ENCODE results near the gene GNAS. TPM values are rescaled to one million over a fixed set of nuclear protein-coding genes. Genes with fewer than 3 reads are reported as not detected.

Gene GNAS
- total RNA-seq, 3 donors from 2014 or later = 448 to 714 (median 570) TPM

DNA sequence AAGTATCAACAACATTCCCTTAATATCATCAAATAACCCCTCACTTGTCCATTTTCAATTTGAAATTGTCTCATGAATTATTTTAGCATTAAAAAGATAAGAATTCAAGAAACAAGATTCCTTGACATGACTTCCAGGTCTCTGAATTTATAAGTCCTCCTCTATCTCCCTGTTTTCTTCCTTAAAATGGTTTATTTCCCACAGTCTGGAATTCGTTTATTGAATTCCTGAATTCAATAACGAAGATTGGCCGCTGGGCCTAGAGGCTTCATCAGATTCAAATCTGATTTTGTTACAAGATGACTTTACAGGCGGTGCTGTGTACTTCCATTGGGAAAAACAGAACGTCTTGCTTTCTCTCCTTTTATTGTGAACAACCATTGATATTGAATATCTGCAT is 79.7 kb downstream of the GNAS start:
- no peak for TF ChIP-seq POLR2AphosphoS5 (IDR thresholded peaks at IDR 0.05)
- no peak for TF ChIP-seq CTCF (IDR thresholded peaks at IDR 0.05)
- TF ChIP-seq POLR2A (IDR thresholded peaks at IDR 0.05) = no peak
- no peak overlapping the region for H3K4me3 ChIP-seq
- no peak overlapping the region for H3K27ac ChIP-seq
- peaks cover 0 to 5% of the 10 kb centered on the region in 2 donors for H3K9me3 ChIP-seq
- H3K4me1 ChIP-seq = no peaks in the 10 kb centered on the region
- H3K27me3 ChIP-seq = no peaks in the 10 kb centered on the region
- H3K36me3 ChIP-seq = no peaks in the 10 kb centered on the region
- intact Hi-C loops (cut with DNase I; ENCODE audit: low total_unique reads) = no loop called here
- DNase-seq (ENCODE audit: low spot score in 2 of 2) = no peak

DNA sequence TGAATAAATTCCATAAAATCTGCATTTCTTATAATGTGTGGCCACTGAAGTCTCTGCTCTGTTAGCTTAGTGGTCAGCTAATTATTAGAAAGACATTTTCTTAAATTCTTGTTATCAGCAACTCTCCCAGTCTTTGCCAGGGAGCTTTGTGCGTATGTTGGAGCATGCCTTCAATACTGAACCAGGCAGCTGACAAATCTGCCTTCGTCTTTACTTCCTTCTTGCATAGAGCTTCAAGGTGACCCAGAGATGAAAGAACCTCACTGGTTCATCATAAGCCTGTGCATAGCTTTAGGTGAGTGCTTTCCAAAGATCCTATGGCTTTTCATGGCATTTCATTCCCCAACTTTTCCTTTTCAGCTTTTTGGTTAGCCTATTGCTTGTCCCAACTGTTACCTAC is 85.6 kb downstream of the GNAS start:
- H3K36me3 ChIP-seq = no peaks in the 10 kb centered on the region
- H3K27me3 ChIP-seq = no peaks in the 10 kb centered on the region
- peaks cover 0 to 5% of the 10 kb centered on the region in 2 donors for H3K9me3 ChIP-seq
- H3K27ac ChIP-seq = no peak overlapping the region
- TF ChIP-seq POLR2AphosphoS5 (IDR thresholded peaks at IDR 0.05) (no peak), POLR2A (IDR thresholded peaks at IDR 0.05) (no peak), CTCF (IDR thresholded peaks at IDR 0.05) (no peak)
- intact Hi-C loops (cut with DNase I; ENCODE audit: low total_unique reads) = no loop called here
- no peaks in the 10 kb centered on the region for H3K4me1 ChIP-seq
- no peak overlapping the region for H3K4me3 ChIP-seq
- DNase-seq (ENCODE audit: low spot score in 2 of 2) = no peak

GRCh38 chr20:58938541-58938940 is 86.0 kb downstream of the GNAS start:
- Histone ChIP-seq H3K4me3 (no peak overlapping the region), H3K4me1 (no peaks in the 10 kb centered on the region), H3K27ac (no peak overlapping the region), H3K27me3 (no peaks in the 10 kb centered on the region), H3K9me3 (peaks cover 0 to 5% of the 10 kb centered on the region in 2 donors), H3K36me3 (no peaks in the 10 kb centered on the region)
- no peak for DNase-seq (ENCODE audit: low spot score in 2 of 2)
- TF ChIP-seq POLR2AphosphoS5 (IDR thresholded peaks at IDR 0.05) = no peak
- no peak for TF ChIP-seq CTCF (IDR thresholded peaks at IDR 0.05)
- no peak for TF ChIP-seq POLR2A (IDR thresholded peaks at IDR 0.05)
- intact Hi-C loops (cut with DNase I; ENCODE audit: low total_unique reads) = no loop called here

- Histone ChIP-seq H3K4me3 (no peak overlapping the region), H3K9me3 (peaks cover 0 to under 1% of the 10 kb centered on the region in 2 donors), H3K27ac (no peak overlapping the region), H3K36me3 (no peaks in the 10 kb centered on the region), H3K4me1 (no peaks in the 10 kb centered on the region), H3K27me3 (no peaks in the 10 kb centered on the region)
- no peak for DNase-seq (ENCODE audit: low spot score in 2 of 2)
- intact Hi-C loops (cut with DNase I; ENCODE audit: low total_unique reads) = no loop called here
- no peak for TF ChIP-seq POLR2A (IDR thresholded peaks at IDR 0.05)
- no peak for TF ChIP-seq POLR2AphosphoS5 (IDR thresholded peaks at IDR 0.05)
- TF ChIP-seq CTCF (IDR thresholded peaks at IDR 0.05) = no peak
These were observed 89.0 kb downstream of the GNAS start for GRCh38 chr20:58941471-58941870.

- DNase-seq (ENCODE audit: low spot score in 2 of 2) = no peak
- Histone ChIP-seq H3K4me3 (no peak overlapping the region), H3K27me3 (no peaks in the 10 kb centered on the region), H3K4me1 (no peaks in the 10 kb centered on the region), H3K9me3 (no peaks in the 10 kb centered on the region), H3K27ac (no peak overlapping the region), H3K36me3 (no peaks in the 10 kb centered on the region)
- TF ChIP-seq POLR2AphosphoS5 (IDR thresholded peaks at IDR 0.05) (no peak), POLR2A (IDR thresholded peaks at IDR 0.05) (no peak), CTCF (IDR thresholded peaks at IDR 0.05) (no peak)
- intact Hi-C loops (cut with DNase I; ENCODE audit: low total_unique reads) = no loop called here
These were observed 90.0 kb downstream of the GNAS start for GRCh38 chr20:58942549-58942948.
